HG02852 (cell line): ENCODE measurements around the gene TMEM87B.

Experiments used
- ATAC-seq: cut with Tn5 transposase; IDR thresholded peaks from one replicate; pipeline ENCODE4 v1.9.1; 2021; ENCODE audit warnings: mild to moderate bottlenecking, moderate library complexity; ENCODE audit not compliant: unreplicated experiment

Gene TMEM87B

GRCh38 chr2:112163541-112163981 is 108.5 kb downstream of the TMEM87B start:
- no peak for ATAC-seq

GRCh38 chr2:112164876-112165275 is 109.8 kb downstream of the TMEM87B start:
- ATAC-seq = no peak

GRCh38 chr2:112165296-112165695 is 110.2 kb downstream of the TMEM87B start:
- no peak for ATAC-seq

- no peak for ATAC-seq
Observed at GRCh38 chr2:112166806-112167499, 111.9 kb downstream of the TMEM87B start.

- ATAC-seq = no peak
Observed at GRCh38 chr2:112168422-112169124, 113.5 kb downstream of the TMEM87B start.
